PFSK-1 (cell line): ENCODE measurements around the gene AGBL5.

Experiments used
- FOXP2 ChIP-seq: optimal IDR thresholded peaks from 2 replicates; pipeline ENCODE3; 2011; ENCODE audit warnings: borderline replicate concordance, control low read depth, inconsistent platforms; ENCODE audit not compliant: insufficient read depth; ENCODE audit errors: extremely low read length, extremely low read depth
- POLR2AphosphoS5 ChIP-seq: IDR thresholded peaks from 2 replicates; pipeline ENCODE4 v1.6.1; 2012; ENCODE audit warnings: low read depth, mild to moderate bottlenecking, control low read depth, low read length, moderate library complexity
- SIN3A ChIP-seq: IDR thresholded peaks from 2 replicates; pipeline ENCODE4 v1.6.1; 2012; ENCODE audit warnings: mild to moderate bottlenecking, low read length, moderate library complexity, borderline replicate concordance; ENCODE audit not compliant: insufficient read depth
- TAF1 ChIP-seq: IDR thresholded peaks from 2 replicates; pipeline ENCODE4 v1.6.1; 2012; ENCODE audit warnings: low read length, control low read depth, borderline replicate concordance; ENCODE audit not compliant: insufficient read depth
- TF ChIP-seq, protein P1 (sequence below), 2 experiments: IDR thresholded peaks; 2 replicates each; pipeline versions ENCODE4 v1.6.1 to v1.8.0; 2011 to 2012; ENCODE audit warnings: low read depth in 2 of 2, low read length in 2 of 2, control low read depth in 1 of 2, inconsistent platforms in 1 of 2, mild to moderate bottlenecking in 1 of 2, moderate library complexity in 1 of 2; ENCODE audit not compliant: insufficient read depth in 1 of 2

Gene AGBL5

DNA sequence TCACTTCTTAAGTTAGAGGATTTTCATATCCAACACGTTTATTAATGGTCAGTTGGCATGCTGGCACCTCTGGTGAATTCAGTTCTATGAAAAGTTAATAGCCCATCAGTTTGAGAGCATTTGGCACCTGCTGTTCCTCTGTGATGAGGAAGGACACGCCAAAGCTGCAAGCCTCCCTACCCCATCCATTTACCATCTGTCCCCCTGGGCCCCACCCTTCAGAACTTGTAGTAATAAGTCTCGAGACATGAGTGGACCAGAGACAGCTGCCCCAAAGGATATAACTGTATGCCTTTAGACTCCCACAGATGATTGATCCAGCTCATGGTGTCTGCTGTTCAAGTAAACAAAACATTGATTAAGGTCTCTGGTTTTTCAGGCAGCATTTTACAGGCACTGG, 13.7 kb downstream of the AGBL5 start:
- no peak for TF ChIP-seq TAF1
- TF ChIP-seq, protein P1, sequence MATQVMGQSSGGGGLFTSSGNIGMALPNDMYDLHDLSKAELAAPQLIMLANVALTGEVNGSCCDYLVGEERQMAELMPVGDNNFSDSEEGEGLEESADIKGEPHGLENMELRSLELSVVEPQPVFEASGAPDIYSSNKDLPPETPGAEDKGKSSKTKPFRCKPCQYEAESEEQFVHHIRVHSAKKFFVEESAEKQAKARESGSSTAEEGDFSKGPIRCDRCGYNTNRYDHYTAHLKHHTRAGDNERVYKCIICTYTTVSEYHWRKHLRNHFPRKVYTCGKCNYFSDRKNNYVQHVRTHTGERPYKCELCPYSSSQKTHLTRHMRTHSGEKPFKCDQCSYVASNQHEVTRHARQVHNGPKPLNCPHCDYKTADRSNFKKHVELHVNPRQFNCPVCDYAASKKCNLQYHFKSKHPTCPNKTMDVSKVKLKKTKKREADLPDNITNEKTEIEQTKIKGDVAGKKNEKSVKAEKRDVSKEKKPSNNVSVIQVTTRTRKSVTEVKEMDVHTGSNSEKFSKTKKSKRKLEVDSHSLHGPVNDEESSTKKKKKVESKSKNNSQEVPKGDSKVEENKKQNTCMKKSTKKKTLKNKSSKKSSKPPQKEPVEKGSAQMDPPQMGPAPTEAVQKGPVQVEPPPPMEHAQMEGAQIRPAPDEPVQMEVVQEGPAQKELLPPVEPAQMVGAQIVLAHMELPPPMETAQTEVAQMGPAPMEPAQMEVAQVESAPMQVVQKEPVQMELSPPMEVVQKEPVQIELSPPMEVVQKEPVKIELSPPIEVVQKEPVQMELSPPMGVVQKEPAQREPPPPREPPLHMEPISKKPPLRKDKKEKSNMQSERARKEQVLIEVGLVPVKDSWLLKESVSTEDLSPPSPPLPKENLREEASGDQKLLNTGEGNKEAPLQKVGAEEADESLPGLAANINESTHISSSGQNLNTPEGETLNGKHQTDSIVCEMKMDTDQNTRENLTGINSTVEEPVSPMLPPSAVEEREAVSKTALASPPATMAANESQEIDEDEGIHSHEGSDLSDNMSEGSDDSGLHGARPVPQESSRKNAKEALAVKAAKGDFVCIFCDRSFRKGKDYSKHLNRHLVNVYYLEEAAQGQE (IDR thresholded peaks at IDR 0.05; ENCODE audit: insufficient read depth in 1 of 2, low read depth in 2 of 2, low read length in 2 of 2), result no peak
- no peak for TF ChIP-seq POLR2AphosphoS5
- no peak for TF ChIP-seq FOXP2
- no peak for TF ChIP-seq SIN3A

GRCh38 chr2:27067385-27067784, 15.9 kb downstream of the AGBL5 start:
- no peak for TF ChIP-seq TAF1
- no peak for TF ChIP-seq FOXP2
- TF ChIP-seq POLR2AphosphoS5, result no peak
- no peak for TF ChIP-seq SIN3A
- TF ChIP-seq, protein P1 (IDR thresholded peaks at IDR 0.05; ENCODE audit: insufficient read depth in 1 of 2, low read depth in 2 of 2, low read length in 2 of 2), result no peak

DNA sequence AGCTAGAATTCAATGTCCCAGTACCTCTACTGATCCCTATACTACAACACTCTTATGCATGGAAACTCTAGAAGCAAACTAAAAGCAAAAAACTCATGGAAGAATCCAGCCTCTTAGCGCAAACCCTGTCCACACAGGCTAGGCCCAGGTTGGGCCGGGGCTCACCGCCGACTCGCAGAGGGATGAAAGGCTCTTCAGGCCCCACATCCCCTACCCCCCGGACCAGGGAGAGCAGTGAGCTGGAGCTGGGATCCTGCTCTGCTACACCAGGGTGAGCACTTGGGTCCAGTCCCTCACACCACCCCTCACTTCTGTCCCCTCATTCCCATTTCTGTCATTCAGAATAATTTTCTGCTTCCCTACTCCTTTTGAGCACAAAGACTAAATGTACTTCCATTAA, 18.0 kb downstream of the AGBL5 start:
- TF ChIP-seq FOXP2 (no peak), TAF1 (no peak), SIN3A (no peak), POLR2AphosphoS5 (no peak)
- TF ChIP-seq, protein P1 (IDR thresholded peaks at IDR 0.05; ENCODE audit: insufficient read depth in 1 of 2, low read depth in 2 of 2, low read length in 2 of 2), result no peak

DNA sequence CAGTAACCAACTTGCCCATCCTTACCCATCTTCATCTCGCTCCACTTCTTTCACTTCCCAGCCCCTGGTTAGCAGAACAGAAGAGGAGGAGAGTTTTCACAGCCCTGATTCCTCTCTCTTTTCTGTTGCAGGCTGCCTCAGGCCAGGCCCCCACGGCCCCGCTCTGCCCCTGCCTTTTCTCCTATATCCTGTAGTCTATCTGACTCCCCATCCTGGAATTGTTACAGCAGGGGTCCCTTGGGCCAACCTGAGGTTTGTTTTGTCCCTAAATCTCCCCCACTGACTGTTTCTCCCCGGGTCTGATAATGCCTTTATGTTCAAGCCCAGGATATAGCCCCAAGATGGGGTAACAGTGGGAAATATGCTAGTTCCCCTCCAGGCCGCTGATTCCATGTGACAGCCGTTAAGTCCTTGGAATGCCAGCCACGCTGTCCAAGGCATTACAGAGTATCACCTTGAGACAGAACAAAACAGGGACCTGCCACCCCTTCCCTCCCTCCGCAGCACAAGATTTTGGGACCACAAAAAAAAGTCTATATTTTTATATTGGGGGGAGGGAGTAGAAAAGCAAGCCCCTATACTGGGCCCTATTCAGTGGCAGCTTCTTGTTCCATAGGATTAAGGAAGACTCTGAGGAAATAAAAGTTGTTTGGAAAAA, 18.6 kb downstream of the AGBL5 start:
- TF ChIP-seq SIN3A, result no peak
- no peak for TF ChIP-seq FOXP2

GRCh38 chr2:27070653-27071276, 19.3 kb downstream of the AGBL5 start:
- no peak for TF ChIP-seq POLR2AphosphoS5
- TF ChIP-seq FOXP2, result no peak
- TF ChIP-seq, protein P1 (IDR thresholded peaks at IDR 0.05; ENCODE audit: insufficient read depth in 1 of 2, low read depth in 2 of 2, low read length in 2 of 2), result no peak
- no peak for TF ChIP-seq SIN3A
- no peak for TF ChIP-seq TAF1
